HCT116 (cell line): ENCODE data around the gene BABAM2.

Experiments
- ELF1 ChIP-seq: IDR thresholded peaks from 2 replicates; pipeline ENCODE4 v1.6.1; 2012; ENCODE audit warnings: low read depth, borderline replicate concordance
- EZH2 ChIP-seq: fragments of 200-600 bp; sonication (generic); IDR thresholded peaks from 2 replicates; pipeline ENCODE4 v1.6.1; 2017; ENCODE audit warnings: antibody characterized with exemption, mixed run types
- POLR2A ChIP-seq: IDR thresholded peaks from 2 replicates; pipeline ENCODE4 v1.7.0; 2011; ENCODE audit warnings: borderline replicate concordance; ENCODE audit not compliant: insufficient read depth, insufficient read length; ENCODE audit errors: extremely low read depth
- POLR2AphosphoS5 ChIP-seq: IDR thresholded peaks from 2 replicates; pipeline ENCODE4 v1.6.1; 2011; ENCODE audit warnings: mild to moderate bottlenecking, low read depth, low read length, moderate library complexity
- RAD21 ChIP-seq: IDR thresholded peaks from 2 replicates; pipeline ENCODE4 v1.6.1; 2012; ENCODE audit warnings: low read depth, mild to moderate bottlenecking
- TCF7L2 ChIP-seq: IDR thresholded peaks from 2 replicates; pipeline ENCODE4 v1.7.0; 2011; ENCODE audit warnings: borderline replicate concordance, inconsistent platforms; ENCODE audit not compliant: insufficient read depth, insufficient read length; ENCODE audit errors: extremely low read depth
- YY1 ChIP-seq: IDR thresholded peaks from 2 replicates; pipeline ENCODE4 v1.6.1; 2011; ENCODE audit warnings: low read length, low read depth, moderate library complexity, mild to moderate bottlenecking; ENCODE audit not compliant: insufficient replicate concordance; ENCODE audit errors: extremely low read depth
- TF ChIP-seq, protein P1 (sequence below): IDR thresholded peaks from 2 replicates; pipeline ENCODE4 v1.6.1; 2012; ENCODE audit warnings: low read depth
- TF ChIP-seq, protein P2 (sequence below), 3 experiments: fragments of 200-600 bp in 1 of 3; sonication (generic) in 1 of 3; IDR thresholded peaks in 2 of 3; conservative IDR thresholded peaks in 1 of 3; 2 replicates each; pipeline ENCODE4 v1.5.1; 2012 to 2017; ENCODE audit warnings: low read depth in 2 of 3, low read length in 2 of 3, antibody characterized with exemption in 1 of 3, borderline replicate concordance in 1 of 3, control low read depth in 1 of 3, mild to moderate bottlenecking in 1 of 3, mixed read lengths in 1 of 3, mixed run types in 1 of 3, moderate library complexity in 1 of 3; ENCODE audit not compliant: insufficient read depth in 1 of 3
- TF ChIP-seq, protein P3 (sequence below): IDR thresholded peaks from 2 replicates; pipeline ENCODE4 v1.6.1; 2012

DNA sequence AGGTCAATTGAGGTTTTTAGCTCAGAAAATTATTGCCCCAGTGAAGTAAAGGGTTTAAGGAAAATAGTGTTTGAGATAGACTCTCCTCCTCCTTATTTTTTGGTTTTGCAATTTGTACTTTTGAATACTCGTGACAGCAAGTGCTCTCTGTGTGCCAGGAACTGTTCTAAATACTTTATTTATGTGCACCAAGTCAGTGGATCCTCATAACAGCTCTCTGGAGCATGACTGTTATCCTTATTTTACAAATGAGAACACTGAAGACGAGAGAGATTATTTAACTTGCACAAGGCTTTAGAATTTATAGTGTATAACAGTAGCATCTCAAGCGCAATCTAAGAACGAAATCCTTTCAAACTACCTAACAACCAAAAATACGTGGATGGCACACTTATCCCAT, 24.7 kb downstream of the BABAM2 start:
- TF ChIP-seq, protein P1, sequence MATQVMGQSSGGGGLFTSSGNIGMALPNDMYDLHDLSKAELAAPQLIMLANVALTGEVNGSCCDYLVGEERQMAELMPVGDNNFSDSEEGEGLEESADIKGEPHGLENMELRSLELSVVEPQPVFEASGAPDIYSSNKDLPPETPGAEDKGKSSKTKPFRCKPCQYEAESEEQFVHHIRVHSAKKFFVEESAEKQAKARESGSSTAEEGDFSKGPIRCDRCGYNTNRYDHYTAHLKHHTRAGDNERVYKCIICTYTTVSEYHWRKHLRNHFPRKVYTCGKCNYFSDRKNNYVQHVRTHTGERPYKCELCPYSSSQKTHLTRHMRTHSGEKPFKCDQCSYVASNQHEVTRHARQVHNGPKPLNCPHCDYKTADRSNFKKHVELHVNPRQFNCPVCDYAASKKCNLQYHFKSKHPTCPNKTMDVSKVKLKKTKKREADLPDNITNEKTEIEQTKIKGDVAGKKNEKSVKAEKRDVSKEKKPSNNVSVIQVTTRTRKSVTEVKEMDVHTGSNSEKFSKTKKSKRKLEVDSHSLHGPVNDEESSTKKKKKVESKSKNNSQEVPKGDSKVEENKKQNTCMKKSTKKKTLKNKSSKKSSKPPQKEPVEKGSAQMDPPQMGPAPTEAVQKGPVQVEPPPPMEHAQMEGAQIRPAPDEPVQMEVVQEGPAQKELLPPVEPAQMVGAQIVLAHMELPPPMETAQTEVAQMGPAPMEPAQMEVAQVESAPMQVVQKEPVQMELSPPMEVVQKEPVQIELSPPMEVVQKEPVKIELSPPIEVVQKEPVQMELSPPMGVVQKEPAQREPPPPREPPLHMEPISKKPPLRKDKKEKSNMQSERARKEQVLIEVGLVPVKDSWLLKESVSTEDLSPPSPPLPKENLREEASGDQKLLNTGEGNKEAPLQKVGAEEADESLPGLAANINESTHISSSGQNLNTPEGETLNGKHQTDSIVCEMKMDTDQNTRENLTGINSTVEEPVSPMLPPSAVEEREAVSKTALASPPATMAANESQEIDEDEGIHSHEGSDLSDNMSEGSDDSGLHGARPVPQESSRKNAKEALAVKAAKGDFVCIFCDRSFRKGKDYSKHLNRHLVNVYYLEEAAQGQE: no peak
- no peak for TF ChIP-seq TCF7L2
- TF ChIP-seq, protein P2, sequence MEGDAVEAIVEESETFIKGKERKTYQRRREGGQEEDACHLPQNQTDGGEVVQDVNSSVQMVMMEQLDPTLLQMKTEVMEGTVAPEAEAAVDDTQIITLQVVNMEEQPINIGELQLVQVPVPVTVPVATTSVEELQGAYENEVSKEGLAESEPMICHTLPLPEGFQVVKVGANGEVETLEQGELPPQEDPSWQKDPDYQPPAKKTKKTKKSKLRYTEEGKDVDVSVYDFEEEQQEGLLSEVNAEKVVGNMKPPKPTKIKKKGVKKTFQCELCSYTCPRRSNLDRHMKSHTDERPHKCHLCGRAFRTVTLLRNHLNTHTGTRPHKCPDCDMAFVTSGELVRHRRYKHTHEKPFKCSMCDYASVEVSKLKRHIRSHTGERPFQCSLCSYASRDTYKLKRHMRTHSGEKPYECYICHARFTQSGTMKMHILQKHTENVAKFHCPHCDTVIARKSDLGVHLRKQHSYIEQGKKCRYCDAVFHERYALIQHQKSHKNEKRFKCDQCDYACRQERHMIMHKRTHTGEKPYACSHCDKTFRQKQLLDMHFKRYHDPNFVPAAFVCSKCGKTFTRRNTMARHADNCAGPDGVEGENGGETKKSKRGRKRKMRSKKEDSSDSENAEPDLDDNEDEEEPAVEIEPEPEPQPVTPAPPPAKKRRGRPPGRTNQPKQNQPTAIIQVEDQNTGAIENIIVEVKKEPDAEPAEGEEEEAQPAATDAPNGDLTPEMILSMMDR (IDR thresholded peaks at IDR 0.05 in 2 of 3, conservative IDR thresholded peaks at IDR 0.05 in 1 of 3; ENCODE audit: borderline replicate concordance in 1 of 3, insufficient read depth in 1 of 3, low read depth in 2 of 3, low read length in 2 of 3): no peak
- TF ChIP-seq RAD21: no peak
- no peak for TF ChIP-seq POLR2A
- no peak for TF ChIP-seq EZH2
- TF ChIP-seq, protein P3, sequence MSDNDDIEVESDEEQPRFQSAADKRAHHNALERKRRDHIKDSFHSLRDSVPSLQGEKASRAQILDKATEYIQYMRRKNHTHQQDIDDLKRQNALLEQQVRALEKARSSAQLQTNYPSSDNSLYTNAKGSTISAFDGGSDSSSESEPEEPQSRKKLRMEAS: no peak
- no peak for TF ChIP-seq POLR2AphosphoS5
- no peak for TF ChIP-seq YY1
- TF ChIP-seq ELF1: no peak
